SK-N-SH (cell line): ENCODE measurements around the gene LRRTM2. TPM values are rescaled to one million over a fixed set of nuclear protein-coding genes. Genes with fewer than 3 reads are reported as not detected.

Experiments used
- CTCF ChIA-PET: fragments of 300-600, 350-600 bp; formaldehyde crosslinking; extraction: SDS; loops from one replicate; lab custom pipeline; 2021; lab: Yijun Ruan, JAX
- POLR2A ChIA-PET: fragments of 350-600 bp; sonication (Branson Sonifier 250); formaldehyde crosslinking; extraction: SDS; loops from one replicate; lab custom pipeline; 2020; ENCODE audit warnings: antibody characterized with exemption, inconsistent platforms; lab: Yijun Ruan, JAX
- DNase-seq: peaks from one replicate; pipeline ENCODE4 v3.0.0; 2012
- H2AFZ ChIP-seq: fragments of 200-600 bp; sonication (generic); 2 replicates; pipeline ENCODE4 v1.8.1; 2016; ENCODE audit warnings: antibody characterized with exemption, mild to moderate bottlenecking, low read depth
- H3F3A ChIP-seq: fragments of 200-600 bp; sonication (generic); replicated peaks from 2 replicates; pipeline ENCODE3; 2016; ENCODE audit warnings: antibody characterized with exemption, mild to moderate bottlenecking; ENCODE audit not compliant: insufficient read depth
- H3K27ac ChIP-seq, 2 experiments: fragments of 200-500 bp in 1 of 2; fragments of 200-600 bp in 1 of 2; sonication (Bioruptor generic) in 1 of 2; sonication (generic), shearing (Covaris generic) in 1 of 2; 2 replicates each; pipeline versions ENCODE4 v1.5.1 to v1.6.1; 2014 to 2016; ENCODE audit warnings: low read depth in 2 of 2, inconsistent platforms in 1 of 2, low read length in 1 of 2, mild to moderate bottlenecking in 1 of 2, mixed read lengths in 1 of 2
- H3K27me3 ChIP-seq: fragments of 200-600 bp; sonication (generic), shearing (Covaris generic); 2 replicates; pipeline ENCODE4 v1.6.1; 2016; ENCODE audit warnings: mixed run types; ENCODE audit not compliant: insufficient read depth
- H3K36me3 ChIP-seq, 2 experiments: fragments of 200-500 bp in 1 of 2; fragments of 200-600 bp in 1 of 2; sonication (Bioruptor generic) in 1 of 2; sonication (generic) in 1 of 2; replicated peaks in 1 of 2; 2 replicates each; pipeline versions ENCODE3 to v1.5.1; 2014 to 2016; ENCODE audit warnings: low read length in 1 of 2, mild to moderate bottlenecking in 1 of 2; ENCODE audit not compliant: insufficient read depth in 2 of 2, control insufficient read depth in 1 of 2
- H3K4me1 ChIP-seq, 2 experiments: fragments of 200-500 bp in 1 of 2; fragments of 200-600 bp in 1 of 2; sonication (Bioruptor generic) in 1 of 2; sonication (generic), shearing (Covaris generic) in 1 of 2; 2 replicates each; pipeline versions ENCODE4 v1.5.1 to v1.6.1; 2014 to 2016; ENCODE audit warnings: low read depth in 1 of 2, low read length in 1 of 2, mixed run types in 1 of 2; ENCODE audit not compliant: insufficient read depth in 2 of 2, control insufficient read depth in 1 of 2
- H3K4me2 ChIP-seq: fragments of 200-600 bp; sonication (generic), shearing (Covaris generic); 2 replicates; pipeline ENCODE4 v1.6.1; 2017; ENCODE audit warnings: mixed run types
- H3K4me3 ChIP-seq, 2 experiments: fragments of 200-500 bp in 1 of 2; fragments of 200-600 bp in 1 of 2; sonication (Bioruptor generic) in 1 of 2; sonication (generic), shearing (Covaris generic) in 1 of 2; 2 replicates each; pipeline versions ENCODE4 v1.5.1 to v1.8.1; 2014 to 2016; ENCODE audit warnings: low read depth in 2 of 2, inconsistent platforms in 1 of 2, low read length in 1 of 2, mild to moderate bottlenecking in 1 of 2, mixed read lengths in 1 of 2, moderate library complexity in 1 of 2
- H3K79me2 ChIP-seq: fragments of 200-600 bp; sonication (generic); 2 replicates; pipeline ENCODE4 v1.8.1; 2017; ENCODE audit warnings: mild to moderate bottlenecking; ENCODE audit not compliant: insufficient read depth
- H3K9ac ChIP-seq: fragments of 200-600 bp; sonication (generic); 2 replicates; pipeline ENCODE4 v1.6.1; 2017; ENCODE audit warnings: mixed run types
- H3K9me2 ChIP-seq: fragments of 200-600 bp; sonication (generic); 2 replicates; pipeline ENCODE4 v1.6.1; 2017; ENCODE audit warnings: mixed run types
- H3K9me3 ChIP-seq: fragments of 200-600 bp; sonication (generic); 2 replicates; pipeline ENCODE4 v1.6.1; 2017; ENCODE audit warnings: mixed run types, mild to moderate bottlenecking, moderate library complexity
- H4K20me1 ChIP-seq: fragments of 200-600 bp; sonication (generic); 2 replicates; pipeline ENCODE4 v1.6.1; 2017; ENCODE audit warnings: mild to moderate bottlenecking, mixed run types; ENCODE audit not compliant: insufficient read depth
- CHD2 ChIP-seq: fragments of 150-350 bp; IDR thresholded peaks from 2 replicates; pipeline ENCODE4 v1.6.1; 2018; ENCODE audit warnings: low read length; ENCODE audit not compliant: partially characterized antibody
- CTCF ChIP-seq: fragments of 200-600 bp; sonication (generic); IDR thresholded peaks from 2 replicates; pipeline ENCODE4 v1.6.1; 2017; ENCODE audit warnings: antibody characterized with exemption, mild to moderate bottlenecking, moderate library complexity
- FOXJ3 ChIP-seq: sonication (generic); formaldehyde crosslinking; IDR thresholded peaks from 2 replicates; pipeline ENCODE4 v1.5.1; 2020; ENCODE audit warnings: mild to moderate bottlenecking, missing genetic modification reagents
- GATA2 ChIP-seq: sonication (generic); formaldehyde crosslinking; IDR thresholded peaks from 2 replicates; pipeline ENCODE4 v1.5.0; 2020; ENCODE audit warnings: mild to moderate bottlenecking, missing genetic modification reagents
- JUND ChIP-seq: IDR thresholded peaks from 2 replicates; pipeline ENCODE4 v1.4.0; 2012
- NFIC ChIP-seq: IDR thresholded peaks from 2 replicates; pipeline ENCODE4 v1.4.0; 2012; ENCODE audit warnings: borderline replicate concordance
- PBX3 ChIP-seq: IDR thresholded peaks from 2 replicates; pipeline ENCODE4; 2012
- RAD21 ChIP-seq: IDR thresholded peaks from 2 replicates; pipeline ENCODE4 v1.6.1; 2012; ENCODE audit warnings: mild to moderate bottlenecking, low read length
- RCOR1 ChIP-seq: fragments of 150-350 bp; IDR thresholded peaks from 2 replicates; pipeline ENCODE4 v1.6.1; 2017; ENCODE audit warnings: antibody characterized with exemption, low read length
- REST ChIP-seq: IDR thresholded peaks from 2 replicates; pipeline ENCODE4 v1.6.1; 2012; ENCODE audit warnings: mild to moderate bottlenecking, low read depth, low read length, moderate library complexity
- RFX5 ChIP-seq: IDR thresholded peaks from 2 replicates; pipeline ENCODE4 v1.6.1; 2012; ENCODE audit warnings: mild to moderate bottlenecking, improper control_type of control experiment, low read length
- SIN3A ChIP-seq: IDR thresholded peaks from 2 replicates; pipeline ENCODE4 v1.6.1; 2012; ENCODE audit warnings: low read depth, mild to moderate bottlenecking, low read length, moderate library complexity, borderline replicate concordance
- SMC3 ChIP-seq: IDR thresholded peaks from 2 replicates; pipeline ENCODE4 v1.6.1; 2012; ENCODE audit warnings: low read depth, low read length, improper control_type of control experiment
- TEAD4 ChIP-seq: IDR thresholded peaks from 2 replicates; pipeline ENCODE4 v1.4.0; 2012; ENCODE audit warnings: mild to moderate bottlenecking, borderline replicate concordance; ENCODE audit not compliant: insufficient read depth
- USF1 ChIP-seq: IDR thresholded peaks from 2 replicates; pipeline ENCODE4 v1.4.0; 2012; ENCODE audit warnings: low read depth, borderline replicate concordance
- USF2 ChIP-seq: fragments of 150-350 bp; IDR thresholded peaks from 2 replicates; pipeline ENCODE4 v1.6.1; 2017; ENCODE audit warnings: antibody characterized with exemption, low read length, low read depth, borderline replicate concordance
- YY1 ChIP-seq: IDR thresholded peaks from 2 replicates; pipeline ENCODE4 v1.4.0; 2012; ENCODE audit warnings: low read depth, mild to moderate bottlenecking
- WGBS: methylation state at CpG from one replicate; pipeline ENCODE4 v1.1.6; 2017; ENCODE audit warnings: low lambda C conversion rate; 5-methylcytosine and 5-hydroxymethylcytosine counted together
- polyA plus RNA-seq, 3 experiments: library from polyadenylated mRNA; depleted of rRNA; stranded (reverse); fragments of >200 nt; gene quantifications; 2 replicates each; pipeline ENCODE4 v1.2.3, GENCODE V29; 2012

LRRTM2 gene
- polyA plus RNA-seq, 1 of the 3 experiments (the other 2 are of a cell fraction), result 0.38 TPM

GRCh38 chr5:138898299-138898698 lies 23.2 kb upstream of the LRRTM2 start:
- Histone ChIP-seq H3K9me2 (no peaks in the 10 kb centered on the region), H2AFZ (no peak overlapping the region), H3K27me3 (no peaks in the 10 kb centered on the region), H3K4me3 (no peak overlapping the region), H3F3A (peaks cover 32% of the 10 kb centered on the region), H3K36me3 (peaks cover 0 to 34% of the 10 kb centered on the region in 2 experiments)
- 93% methylated on average over 1 of the region's 1 CpG for WGBS
- CTCF ChIA-PET, result no interaction called here
- DNase-seq, result no peak
- TF ChIP-seq GATA2, result no peak
- TF ChIP-seq RFX5, result no peak
- no peak for TF ChIP-seq YY1
- TF ChIP-seq JUND, result no peak
- TF ChIP-seq RAD21, result no peak
- TF ChIP-seq REST, result no peak
- no peak for TF ChIP-seq USF1
- no peak for TF ChIP-seq CHD2
- no peak for TF ChIP-seq NFIC
- TF ChIP-seq RCOR1, result no peak
- no peak for TF ChIP-seq SIN3A
- TF ChIP-seq USF2, result no peak
- no peak for TF ChIP-seq TEAD4
- no peak for TF ChIP-seq PBX3
- TF ChIP-seq FOXJ3, result no peak
- TF ChIP-seq SMC3, result no peak
- TF ChIP-seq CTCF, result no peak
- TF ChIP-seq, all 33 proteins: peak for 0
- peaks cover 32% of the 10 kb centered on the region for H3K79me2 ChIP-seq
- no peak overlapping the region for H3K27ac ChIP-seq
- POLR2A ChIA-PET, result no interaction called here
- peaks cover 0 to 33% of the 10 kb centered on the region in 2 experiments; a peak in 2 of 4 replicates for H3K4me1 ChIP-seq
- H4K20me1 ChIP-seq, result no peaks in the 10 kb centered on the region; the same call in 1 of the 2 replicates
- H3K4me2 ChIP-seq, result no peak overlapping the region
- no peak overlapping the region for H3K9ac ChIP-seq
- no peaks in the 10 kb centered on the region for H3K9me3 ChIP-seq
